Adrenal gland (tissue), 12 donors: ENCODE measurements around the gene ZMYM1. TPM values are rescaled to one million over a fixed set of nuclear protein-coding genes. Genes with fewer than 3 reads are reported as not detected.
"Not testable (repeated sequence)": the region's sequence is repeated elsewhere in the genome, so short reads cannot be mapped to it uniquely, and the experiment has no call there.

ENCODE experiments used
- DNase-seq, 7 donors: peaks; one replicate each; pipeline ENCODE4 v3.0.0-alpha.2; 2019 to 2020
- H3K27ac ChIP-seq, 5 donors: fragments of 200-600 bp; sonication (generic) in 4 of 5; 1 replicate in 3 of 5; 2 replicates in 2 of 5; pipeline versions ENCODE4 v1.5.1 to v1.8.0; 2016 to 2020; ENCODE audit warnings: mild to moderate bottlenecking in 1 of 5
- H3K27me3 ChIP-seq: fragments of 200-600 bp; 2 replicates; pipeline ENCODE4 v1.8.0; 2021
- H3K36me3 ChIP-seq, 2 donors: fragments of 200-600 bp; replicated peaks in 1 of 2; 1 replicate in 1 of 2; 2 replicates in 1 of 2; pipeline versions ENCODE4 v1.5.1 to v1.8.0; 2018 to 2022
- H3K4me1 ChIP-seq, 2 donors: fragments of 200-600 bp; replicated peaks in 1 of 2; 1 replicate in 1 of 2; 2 replicates in 1 of 2; pipeline versions ENCODE4 v1.5.1 to v1.8.0; 2018 to 2021
- H3K4me3 ChIP-seq, 4 donors: fragments of 200-600 bp; sonication (generic) in 3 of 4; one replicate each; pipeline ENCODE4 v1.5.1; 2016 to 2018
- H3K9me3 ChIP-seq, 3 donors: fragments of 200-600 bp; sonication (generic) in 1 of 3; replicated peaks in 1 of 3; 1 replicate in 2 of 3; 2 replicates in 1 of 3; pipeline versions ENCODE4 v1.5.1 to v1.8.0; 2016 to 2021
- CTCF ChIP-seq, 6 experiments: fragments of 450-650 bp in 4 of 6; fragments of 200-600 bp in 2 of 6; sonication (generic) in 1 of 6; IDR thresholded peaks; 1 replicate in 5 of 6; 2 replicates in 1 of 6; pipeline versions ENCODE4 v1.5.1 to v1.8.0; 2016 to 2021; ENCODE audit warnings: antibody characterized with exemption in 6 of 6, mild to moderate bottlenecking in 2 of 6, moderate library complexity in 1 of 6
- POLR2A ChIP-seq, 2 donors: fragments of 450-650 bp; IDR thresholded peaks; one replicate each; pipeline ENCODE4 v1.6.1; 2017; ENCODE audit warnings: antibody characterized with exemption in 2 of 2, mild to moderate bottlenecking in 2 of 2, moderate library complexity in 1 of 2
- WGBS, 4 donors: extraction: QIAGEN DNeasy Blood & Tissue Kit in 2 of 4; methylation state at CpG; one replicate each; pipeline versions ENCODE4 v1.1.5 to v1.1.7; 2013 to 2017; 5-methylcytosine and 5-hydroxymethylcytosine counted together
- intact Hi-C, 2 donors: fragments of 100-400 bp; cut with DNase I; formaldehyde crosslinking; loops; one replicate each; pipeline versions ENCODE4 v1.14.1 to v1.15.0; 2022 to 2023
- polyA plus RNA-seq, 3 donors: library from polyadenylated mRNA; stranded (reverse); fragments of 200-250 nt in 2 of 3; fragments of 350-450 nt in 1 of 3; fragmentation: Illumina TruSeq in 1 of 3; extraction: RNeasy Lipid Tissue Mini Kit (QIAGEN cat#74804) in 1 of 3; gene quantifications; one replicate each; pipeline ENCODE4 v1.2.3, GENCODE V29; 2013 to 2014
- total RNA-seq, 9 donors: library from RNA; depleted of rRNA in 4 of 9; stranded (reverse); fragments of >200 nt in 4 of 9; fragments of 120-200 nt in 1 of 9; fragmentation: NEBNext Ultra II Directional in 1 of 9; extraction: Animal tissue kit (Norgen Biotek cat#: 25700) in 1 of 9; gene quantifications; one replicate each; pipeline versions ENCODE4 v1.1.0 to v1.2.4, GENCODE V29; 2013 to 2023
- donor health status: healthy with polysubstance abuse.
- donor health status: Bipolar disorder and iron deficiency.
- donor health status: DM: yes; HTN: yes; CAD: no.
- donor health status: DM: no; HTN: no; CAD: no.
- donor health status: DM: no; HTN: no; CAD: no.
- donor health status: DM: yes; HTN: yes; CAD: no.

Gene ZMYM1
- total and polyA plus RNA-seq, 12 donors = 3.7 to 22.0 (median 12.3) TPM

- Histone ChIP-seq H3K9me3 (no peaks in the 10 kb centered on the region), H3K4me3 (no peak overlapping the region), H3K4me1 (no peaks in the 10 kb centered on the region), H3K27ac (no peak overlapping the region), H3K36me3 (no peaks in the 10 kb centered on the region), H3K27me3 (no peaks in the 10 kb centered on the region)
- DNase-seq = no peak
- TF ChIP-seq POLR2A (IDR thresholded peaks at IDR 0.05) (no peak), CTCF (IDR thresholded peaks at IDR 0.05) (no peak)
- intact Hi-C loops = no loop called here
- 81 to 83% (median 81%) methylated on average over 5 of the region's 5 CpGs for WGBS, 4 donors
Observed at GRCh38 chr1:35046730-35047129, 32.5 kb upstream of the ZMYM1 start.

- H3K27me3 ChIP-seq = no peaks in the 10 kb centered on the region
- no peaks in the 10 kb centered on the region for H3K9me3 ChIP-seq
- no peak overlapping the region for H3K4me3 ChIP-seq
- intact Hi-C loops = no loop called here
- DNase-seq = no peak
- H3K27ac ChIP-seq = no peak overlapping the region
- TF ChIP-seq CTCF (IDR thresholded peaks at IDR 0.05) = no peak
- TF ChIP-seq POLR2A (IDR thresholded peaks at IDR 0.05) = no peak
- no peaks in the 10 kb centered on the region for H3K36me3 ChIP-seq
- 42 to 57% (median 47%) methylated on average over 2 of the region's 2 CpGs for WGBS, 4 donors
- no peaks in the 10 kb centered on the region for H3K4me1 ChIP-seq
Observed at GRCh38 chr1:35047188-35047858, 31.9 kb upstream of the ZMYM1 start.

GRCh38 chr1:35049116-35049515 lies 30.1 kb upstream of the ZMYM1 start:
- Histone ChIP-seq H3K4me1 (no peaks in the 10 kb centered on the region), H3K36me3 (no peaks in the 10 kb centered on the region), H3K9me3 (no peaks in the 10 kb centered on the region), H3K27ac (no peak overlapping the region), H3K27me3 (no peaks in the 10 kb centered on the region), H3K4me3 (no peak overlapping the region)
- intact Hi-C loops = no loop called here
- TF ChIP-seq POLR2A (IDR thresholded peaks at IDR 0.05) (no peak), CTCF (IDR thresholded peaks at IDR 0.05) (no peak)
- DNase-seq = no peak
- whole genome bisulfite sequencing, 4 donors = 58 to 63% (median 61%) methylated on average over 12 of the region's 12 CpGs

GRCh38 chr1:35053433-35053832 lies 25.8 kb upstream of the ZMYM1 start:
- no peak overlapping the region for H3K27ac ChIP-seq
- H3K27me3 ChIP-seq = no peaks in the 10 kb centered on the region
- WGBS, 4 donors = 73 to 100% (median 89%) methylated on average over 3 of the region's 3 CpGs
- H3K36me3 ChIP-seq = no peaks in the 10 kb centered on the region
- TF ChIP-seq POLR2A (IDR thresholded peaks at IDR 0.05) (no peak), CTCF (IDR thresholded peaks at IDR 0.05) (no peak)
- DNase-seq = no peak
- intact Hi-C loops = no loop called here
- H3K9me3 ChIP-seq = no peaks in the 10 kb centered on the region
- no peaks in the 10 kb centered on the region for H3K4me1 ChIP-seq
- no peak overlapping the region for H3K4me3 ChIP-seq

GRCh38 chr1:35054282-35054681 lies 24.9 kb upstream of the ZMYM1 start:
- H3K27ac ChIP-seq, DNase-seq, H3K4me1 ChIP-seq, H3K36me3 ChIP-seq, H3K4me3 ChIP-seq, H3K9me3 ChIP-seq, H3K27me3 ChIP-seq, intact Hi-C loops: not testable (repeated sequence)
- WGBS, 4 donors = 64 to 78% (median 71%) methylated on average over 3 of the region's 3 CpGs

- H3K4me3 ChIP-seq, intact Hi-C loops, DNase-seq, H3K27me3 ChIP-seq, H3K9me3 ChIP-seq, H3K27ac ChIP-seq, H3K4me1 ChIP-seq, H3K36me3 ChIP-seq: not testable (repeated sequence)
- 87 to 91% (median 89%) methylated on average over 7 of the region's 7 CpGs for WGBS, 4 donors
Observed at GRCh38 chr1:35058321-35058720, 20.9 kb upstream of the ZMYM1 start.
